Measurements from ENCODE around the gene SH2D3A. TPM values are rescaled to one million over a fixed set of nuclear protein-coding genes. Genes with fewer than 3 reads are reported as not detected.
"Not testable (repeated sequence)": the region's sequence is repeated elsewhere in the genome, so short reads cannot be mapped to it uniquely, and the experiment has no call there.

SH2D3A gene
- total RNA-seq, 4 donors from 2014 or later = 14.1 to 27.4 (median 20.7) TPM

- H3K9me3 ChIP-seq = no peaks in the 10 kb centered on the region
- no peak for TF ChIP-seq POLR2A (IDR thresholded peaks at IDR 0.05)
- TF ChIP-seq, protein P1, sequence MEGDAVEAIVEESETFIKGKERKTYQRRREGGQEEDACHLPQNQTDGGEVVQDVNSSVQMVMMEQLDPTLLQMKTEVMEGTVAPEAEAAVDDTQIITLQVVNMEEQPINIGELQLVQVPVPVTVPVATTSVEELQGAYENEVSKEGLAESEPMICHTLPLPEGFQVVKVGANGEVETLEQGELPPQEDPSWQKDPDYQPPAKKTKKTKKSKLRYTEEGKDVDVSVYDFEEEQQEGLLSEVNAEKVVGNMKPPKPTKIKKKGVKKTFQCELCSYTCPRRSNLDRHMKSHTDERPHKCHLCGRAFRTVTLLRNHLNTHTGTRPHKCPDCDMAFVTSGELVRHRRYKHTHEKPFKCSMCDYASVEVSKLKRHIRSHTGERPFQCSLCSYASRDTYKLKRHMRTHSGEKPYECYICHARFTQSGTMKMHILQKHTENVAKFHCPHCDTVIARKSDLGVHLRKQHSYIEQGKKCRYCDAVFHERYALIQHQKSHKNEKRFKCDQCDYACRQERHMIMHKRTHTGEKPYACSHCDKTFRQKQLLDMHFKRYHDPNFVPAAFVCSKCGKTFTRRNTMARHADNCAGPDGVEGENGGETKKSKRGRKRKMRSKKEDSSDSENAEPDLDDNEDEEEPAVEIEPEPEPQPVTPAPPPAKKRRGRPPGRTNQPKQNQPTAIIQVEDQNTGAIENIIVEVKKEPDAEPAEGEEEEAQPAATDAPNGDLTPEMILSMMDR (IDR thresholded peaks at IDR 0.05) = no peak
- no peak for DNase-seq
- WGBS, 2 donors = 67 to 89% methylated on average over 1 to 7 of the region's 14 CpGs
- H3K4me1 ChIP-seq = peaks cover 0 to 2% of the 10 kb centered on the region in 2 donors
- H3K4me3 ChIP-seq (replicated peaks in 1 of 3) = peak overlapping the region in 1 of 3 donors; percentile 2
- no peaks in the 10 kb centered on the region for H3K36me3 ChIP-seq
- H3K27me3 ChIP-seq = no peaks in the 10 kb centered on the region
- H3K27ac ChIP-seq = no peak overlapping the region
- intact Hi-C loops (cut with DNase I) = loop anchor here (10.0 kb wide), 1 partner anchor 138 kb away; no protein-coding TSS in a partner anchor
These were observed 5.7 kb upstream of the SH2D3A start for GRCh38 chr19:6772866-6773322.

GRCh38 chr19:6772028-6772865, 5.0 kb upstream of the SH2D3A start, which contains the start of gene VAV1:
VAV1 (plus strand) TSS chr19:6772708; CDS start chr19:6772808, 100 bp downstream.
- Histone ChIP-seq H3K4me3 (replicated peaks in 1 of 3) (peak within 1 kb of the TSS in 1 of 3 donors; percentile 2), H3K27me3 (no peaks in the 10 kb centered on the region), H3K9me3 (no peaks in the 10 kb centered on the region), H3K4me1 (peaks cover 6 to 7% of the 10 kb centered on the region in 2 donors), H3K36me3 (no peaks in the 10 kb centered on the region), H3K27ac (no peak within 1 kb of the TSS)
- peak; percentile 17 to 35 for DNase-seq
- 63 to 69% methylated on average over 18 to 20 of the region's 25 CpGs for WGBS, 2 donors
- TF ChIP-seq, protein P1 (IDR thresholded peaks at IDR 0.05) = no peak
- TF ChIP-seq POLR2A (IDR thresholded peaks at IDR 0.05) = no peak
- intact Hi-C loops (cut with DNase I) = loop anchor here (10.0 kb wide), 1 partner anchor 137 kb away; no protein-coding TSS in a partner anchor

- not testable (repeated sequence) for H3K4me1 ChIP-seq; H3K27ac ChIP-seq; H3K4me3 ChIP-seq (replicated peaks in 1 of 3); H3K36me3 ChIP-seq; H3K27me3 ChIP-seq; DNase-seq; H3K9me3 ChIP-seq
- WGBS, 2 donors = 93 to 96% methylated on average over 7 of the region's 7 CpGs
- intact Hi-C loops (cut with DNase I) = loop anchor here (10.0 kb wide), 1 partner anchor 137 kb away; no protein-coding TSS in a partner anchor
These were observed 4.4 kb upstream of the SH2D3A start for GRCh38 chr19:6771648-6772027.

- DNase-seq = no peak
- Histone ChIP-seq H3K27me3 (no peaks in the 10 kb centered on the region), H3K27ac (no peak overlapping the region), H3K4me3 (replicated peaks in 1 of 3) (no peak overlapping the region), H3K9me3 (no peaks in the 10 kb centered on the region), H3K4me1 (peaks cover 16 to 21% of the 10 kb centered on the region in 2 donors), H3K36me3 (no peaks in the 10 kb centered on the region)
- intact Hi-C loops (cut with DNase I) = no loop called here
- no peak for TF ChIP-seq POLR2A (IDR thresholded peaks at IDR 0.05)
- TF ChIP-seq, protein P1 (IDR thresholded peaks at IDR 0.05) = peak in 3 of 6 experiments; percentile 24 to 34 (median 29)
- WGBS, 2 donors = 61 to 64% methylated on average over 11 of the region's 11 CpGs
These were observed 1.9 kb upstream of the SH2D3A start for GRCh38 chr19:6769006-6769619.

DNA sequence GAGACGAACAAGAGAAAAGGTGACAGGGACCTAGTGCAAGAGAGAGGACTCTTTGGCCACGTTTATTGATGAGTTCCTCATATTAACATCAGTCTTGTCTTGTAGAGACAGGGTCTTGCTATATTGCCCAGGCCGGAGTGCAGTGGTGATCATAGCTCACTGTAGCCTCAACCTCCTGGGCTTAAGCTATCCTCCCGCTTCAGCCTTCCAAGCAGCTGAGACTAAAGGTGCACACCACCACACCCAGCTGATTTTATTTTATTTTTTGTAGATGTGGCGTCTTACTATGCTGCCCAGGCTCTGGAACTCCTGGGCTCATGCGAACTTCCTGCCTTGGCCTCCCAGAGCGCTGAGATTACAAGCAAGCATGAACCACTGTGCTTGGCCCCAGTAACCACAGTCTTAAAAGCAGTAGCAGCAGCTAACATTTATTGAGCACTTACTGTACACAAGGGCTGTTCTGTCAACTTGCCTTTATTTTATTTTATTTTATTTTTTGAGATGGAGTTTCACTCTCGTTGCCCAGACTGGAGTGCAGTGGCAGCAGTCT, 1.1 kb upstream of the SH2D3A start:
- Histone ChIP-seq H3K9me3 (no peaks in the 10 kb centered on the region), H3K27ac (no peak overlapping the region), H3K4me1 (peaks cover 16 to 21% of the 10 kb centered on the region in 2 donors), H3K36me3 (no peaks in the 10 kb centered on the region), H3K4me3 (replicated peaks in 1 of 3) (no peak overlapping the region), H3K27me3 (no peaks in the 10 kb centered on the region)
- intact Hi-C loops (cut with DNase I) = no loop called here
- no peak for DNase-seq
- 64 to 70% methylated on average over 8 of the region's 8 CpGs for WGBS, 2 donors
- TF ChIP-seq, protein P1 (IDR thresholded peaks at IDR 0.05) = no peak
- no peak for TF ChIP-seq POLR2A (IDR thresholded peaks at IDR 0.05)

Data from thyroid gland (tissue), 4 donors.